NCI-H524 (cell line): Measurements from ENCODE around the gene MCC.

Experiments
- DNase-seq, 2 experiments: peaks; one replicate each; lab custom pipeline; 2025; lab: John Stamatoyannopoulos, UW

MCC gene

GRCh38 chr5:113053511-113053995, 434.7 kb downstream of the MCC start:
- no peak for DNase-seq

- DNase-seq = no peak
These were observed 436.0 kb downstream of the MCC start for GRCh38 chr5:113052041-113052795.

GRCh38 chr5:113050721-113051382, 437.4 kb downstream of the MCC start:
- no peak for DNase-seq

GRCh38 chr5:113048931-113049330, 439.3 kb downstream of the MCC start:
- no peak for DNase-seq

- DNase-seq = peak in 1 of 2 experiments; percentile 7
These were observed 440.3 kb downstream of the MCC start for GRCh38 chr5:113047733-113048652.

- DNase-seq = no peak
These were observed 441.0 kb downstream of the MCC start for GRCh38 chr5:113047234-113047633.

GRCh38 chr5:113044776-113045465, 443.3 kb downstream of the MCC start:
- DNase-seq = no peak

GRCh38 chr5:113043491-113043931, 444.7 kb downstream of the MCC start:
- peak; percentile 7 to 44 for DNase-seq

- DNase-seq = no peak
These were observed 445.6 kb downstream of the MCC start for GRCh38 chr5:113042491-113043243.

GRCh38 chr5:113040672-113041260, 447.5 kb downstream of the MCC start:
- no peak for DNase-seq

- DNase-seq = peak in 1 of 2 experiments; percentile 11
These were observed 448.3 kb downstream of the MCC start for GRCh38 chr5:113039934-113040285.

GRCh38 chr5:113039229-113039933, 448.9 kb downstream of the MCC start:
- DNase-seq = peak in 1 of 2 experiments; percentile 16

GRCh38 chr5:113038714-113039113, 449.5 kb downstream of the MCC start:
- DNase-seq = peak; percentile 40 to 83

GRCh38 chr5:113038136-113038535, 450.1 kb downstream of the MCC start:
- no peak for DNase-seq

- DNase-seq = no peak
These were observed 451.4 kb downstream of the MCC start for GRCh38 chr5:113036826-113037225.

- no peak for DNase-seq
These were observed 451.9 kb downstream of the MCC start for GRCh38 chr5:113036321-113036720.

- DNase-seq = peak in 1 of 2 experiments; percentile 13
These were observed 453.2 kb downstream of the MCC start for GRCh38 chr5:113035096-113035495.

GRCh38 chr5:113034182-113034773, 454.0 kb downstream of the MCC start:
- no peak for DNase-seq

GRCh38 chr5:113031557-113031956, 456.7 kb downstream of the MCC start:
- DNase-seq = no peak
